ENCODE results near the gene C21orf91.

C21orf91 gene

GRCh38 chr21:17789069-17789468 is 30.1 kb downstream of the C21orf91 start:
- no peak for DNase-seq (ENCODE audit: low read depth)
- TF ChIP-seq POLR2A (IDR thresholded peaks at IDR 0.05; ENCODE audit: extremely low read depth, insufficient read length), result no peak
- no peak for TF ChIP-seq CTCF (IDR thresholded peaks at IDR 0.05; ENCODE audit: low read depth, low read length)
- no peak for TF ChIP-seq MAX (IDR thresholded peaks at IDR 0.05; ENCODE audit: low read depth, low read length)
- no peak for TF ChIP-seq MYC (IDR thresholded peaks at IDR 0.05; ENCODE audit: low read depth, low read length)
- no peak overlapping the region for H3K4me3 ChIP-seq (ENCODE audit: low read depth, low read length)

GRCh38 chr21:17786851-17787181 is 32.3 kb downstream of the C21orf91 start:
- H3K4me3 ChIP-seq (ENCODE audit: low read depth, low read length), result no peak overlapping the region
- DNase-seq (ENCODE audit: low read depth), result no peak

GRCh38 chr21:17786071-17786850 is 32.9 kb downstream of the C21orf91 start:
- no peak for TF ChIP-seq CTCF (IDR thresholded peaks at IDR 0.05; ENCODE audit: low read depth, low read length)
- TF ChIP-seq MYC (IDR thresholded peaks at IDR 0.05; ENCODE audit: low read depth, low read length), result no peak
- DNase-seq (ENCODE audit: low read depth), result peak; percentile 28
- no peak overlapping the region for H3K4me3 ChIP-seq (ENCODE audit: low read depth, low read length)

More at GRCh38 chr21:17786851-17787181, 32.3 kb downstream of the C21orf91 start:
- no peak for TF ChIP-seq POLR2A (IDR thresholded peaks at IDR 0.05; ENCODE audit: extremely low read depth, insufficient read length)
- TF ChIP-seq MAX (IDR thresholded peaks at IDR 0.05; ENCODE audit: low read depth, low read length), result no peak
- no peak for TF ChIP-seq CTCF (IDR thresholded peaks at IDR 0.05; ENCODE audit: low read depth, low read length)
- TF ChIP-seq MYC (IDR thresholded peaks at IDR 0.05; ENCODE audit: low read depth, low read length), result no peak

- TF ChIP-seq POLR2A (IDR thresholded peaks at IDR 0.05; ENCODE audit: extremely low read depth, insufficient read length) (no peak), MAX (IDR thresholded peaks at IDR 0.05; ENCODE audit: low read depth, low read length) (no peak), MYC (IDR thresholded peaks at IDR 0.05; ENCODE audit: low read depth, low read length) (no peak), CTCF (IDR thresholded peaks at IDR 0.05; ENCODE audit: low read depth, low read length) (no peak)
- H3K4me3 ChIP-seq (ENCODE audit: low read depth, low read length), result no peak overlapping the region
- DNase-seq (ENCODE audit: low read depth), result no peak
Observed at GRCh38 chr21:17785403-17785788, 33.8 kb downstream of the C21orf91 start.

- H3K4me3 ChIP-seq (ENCODE audit: low read depth, low read length), result peak overlapping the region; percentile 49
- no peak for TF ChIP-seq MAX (IDR thresholded peaks at IDR 0.05; ENCODE audit: low read depth, low read length)
- TF ChIP-seq CTCF (IDR thresholded peaks at IDR 0.05; ENCODE audit: low read depth, low read length), result no peak
- TF ChIP-seq MYC (IDR thresholded peaks at IDR 0.05; ENCODE audit: low read depth, low read length), result no peak
- TF ChIP-seq POLR2A (IDR thresholded peaks at IDR 0.05; ENCODE audit: extremely low read depth, insufficient read length), result no peak
- DNase-seq (ENCODE audit: low read depth), result peak; percentile 81
Observed at GRCh38 chr21:17784604-17785402, 34.4 kb downstream of the C21orf91 start.
